ENCODE measurements around the gene TSPAN18.

TSPAN18 gene

GRCh38 chr11:44876194-44876723 lies 149.5 kb downstream of the TSPAN18 start:
- no peak for DNase-seq

DNA sequence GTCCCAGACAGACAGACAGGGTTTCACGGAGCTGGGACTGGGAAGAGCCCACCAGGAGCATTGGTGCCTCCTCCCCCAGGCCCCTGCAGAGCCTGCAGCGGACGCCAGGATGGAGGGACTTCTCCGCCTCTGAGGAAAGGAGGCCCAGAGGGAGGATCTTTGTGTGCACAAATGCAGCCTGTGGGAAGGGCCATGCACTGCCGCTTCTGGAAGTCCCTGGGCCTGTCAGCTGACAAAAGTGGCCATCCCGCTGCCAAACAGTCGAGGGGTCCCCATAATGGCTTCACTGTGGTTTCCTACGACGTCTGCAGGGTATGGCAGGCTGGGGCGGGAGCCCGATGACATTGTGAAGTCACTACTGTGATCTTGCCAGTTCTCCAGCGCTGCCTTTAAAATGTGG lies 150.1 kb downstream of the TSPAN18 start:
- DNase-seq: no peak

GRCh38 chr11:44877571-44878497 lies 151.1 kb downstream of the TSPAN18 start:
- no peak for DNase-seq

- no peak for DNase-seq
Observed at GRCh38 chr11:44878711-44879110, 151.9 kb downstream of the TSPAN18 start.

DNA sequence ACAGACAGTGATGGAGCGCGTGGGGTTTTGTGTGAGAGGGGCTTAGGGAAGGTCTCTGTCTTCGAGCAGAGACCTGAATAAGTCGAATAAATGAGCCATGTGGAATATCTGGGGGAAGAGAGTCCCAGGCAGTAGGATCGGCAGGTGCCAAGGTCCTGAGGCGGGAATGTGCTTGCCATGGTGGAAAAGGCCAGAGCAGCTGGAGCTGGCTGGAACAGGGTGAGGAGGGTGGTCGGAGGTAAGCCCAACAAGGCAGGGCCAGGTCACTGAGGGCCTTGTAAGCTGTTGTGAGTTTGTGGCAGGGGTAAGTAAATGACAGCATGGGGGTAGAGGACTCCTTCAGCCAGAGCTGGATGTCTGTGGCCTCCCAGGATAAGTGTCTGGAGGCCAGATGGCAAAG lies 152.7 kb downstream of the TSPAN18 start:
- no peak for DNase-seq

DNA sequence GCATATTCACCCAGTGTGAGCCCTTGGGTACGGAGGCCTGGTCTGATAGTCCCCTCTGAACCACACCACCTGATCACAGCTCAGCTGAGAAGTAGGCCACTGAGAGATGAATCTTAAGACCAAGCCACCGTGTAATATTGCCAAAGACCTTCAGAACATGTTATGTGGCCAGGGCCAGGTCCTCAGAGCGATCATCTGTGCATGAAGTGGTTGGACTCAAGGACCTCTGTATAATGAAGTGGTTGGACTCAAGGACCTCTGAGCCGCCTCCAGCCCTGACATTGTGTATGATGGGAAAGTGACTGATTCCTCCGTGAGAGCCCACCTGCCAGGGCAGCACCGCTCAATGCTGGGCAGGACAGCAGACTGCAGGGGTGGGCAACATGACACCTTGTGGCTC lies 153.7 kb downstream of the TSPAN18 start:
- DNase-seq: no peak

DNA sequence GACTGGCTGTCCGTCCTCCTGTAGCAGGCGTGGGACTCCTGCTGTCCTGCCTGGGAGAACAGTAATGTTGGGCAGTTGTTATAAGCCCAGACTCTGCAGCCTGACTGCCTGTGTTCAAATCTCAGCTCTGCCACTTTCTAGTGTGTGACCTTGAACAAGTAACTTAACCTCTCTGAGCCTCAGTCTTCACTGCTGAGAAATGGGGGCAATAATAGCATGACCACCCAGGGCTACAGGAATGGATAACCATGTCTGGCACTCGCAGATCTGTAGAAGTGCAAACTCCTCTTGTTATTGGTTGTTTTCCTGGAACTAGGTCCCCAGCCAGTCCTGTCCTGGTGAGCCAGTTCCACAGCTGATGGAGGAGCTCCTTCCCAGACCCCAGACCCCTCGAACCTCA lies 154.2 kb downstream of the TSPAN18 start:
- no peak for DNase-seq

- no peak for DNase-seq
Observed at GRCh38 chr11:44883277-44883676, 156.5 kb downstream of the TSPAN18 start.

GRCh38 chr11:44884056-44884455 lies 157.3 kb downstream of the TSPAN18 start:
- no peak for DNase-seq

DNA sequence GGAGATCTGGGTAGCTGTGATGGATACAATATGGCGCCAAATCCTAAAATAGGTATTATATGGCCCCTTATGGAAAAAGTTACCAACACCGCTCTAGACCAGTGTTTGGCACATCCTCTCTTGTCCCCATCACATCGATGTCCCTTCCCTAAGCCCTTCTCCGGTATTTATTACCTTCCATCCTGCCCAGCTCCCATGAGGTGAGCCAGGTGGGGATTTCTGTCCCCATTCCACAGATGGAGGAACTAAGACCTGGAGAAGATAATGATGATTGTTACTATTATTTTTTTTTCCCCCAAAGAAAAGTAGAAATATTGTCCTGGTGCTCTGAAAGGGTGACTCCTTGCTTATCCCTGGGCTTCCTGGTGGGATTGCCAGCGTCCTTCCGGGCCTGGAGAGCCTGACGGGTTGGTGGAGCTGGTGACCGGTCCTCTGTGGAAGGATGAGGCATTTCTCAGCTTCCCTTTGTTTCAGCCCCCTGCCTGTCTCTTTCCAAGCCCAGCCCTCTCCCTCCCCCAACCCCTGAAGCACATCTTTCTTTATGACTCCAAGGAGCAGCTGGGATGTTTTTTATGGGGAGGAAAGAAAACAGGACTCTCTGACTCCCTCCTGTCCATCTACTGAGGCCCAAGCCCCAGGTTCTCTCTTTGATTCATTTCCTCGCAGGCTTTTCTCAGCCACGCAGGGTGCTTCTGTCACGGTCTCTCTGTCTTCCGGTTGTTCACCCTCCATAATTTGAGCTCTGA lies 158.5 kb downstream of the TSPAN18 start:
- no peak for DNase-seq

GRCh38 chr11:44885919-44886789 lies 159.4 kb downstream of the TSPAN18 start:
- DNase-seq: no peak

- DNase-seq: no peak
Observed at GRCh38 chr11:44886790-44887140, 160.0 kb downstream of the TSPAN18 start.

DNA sequence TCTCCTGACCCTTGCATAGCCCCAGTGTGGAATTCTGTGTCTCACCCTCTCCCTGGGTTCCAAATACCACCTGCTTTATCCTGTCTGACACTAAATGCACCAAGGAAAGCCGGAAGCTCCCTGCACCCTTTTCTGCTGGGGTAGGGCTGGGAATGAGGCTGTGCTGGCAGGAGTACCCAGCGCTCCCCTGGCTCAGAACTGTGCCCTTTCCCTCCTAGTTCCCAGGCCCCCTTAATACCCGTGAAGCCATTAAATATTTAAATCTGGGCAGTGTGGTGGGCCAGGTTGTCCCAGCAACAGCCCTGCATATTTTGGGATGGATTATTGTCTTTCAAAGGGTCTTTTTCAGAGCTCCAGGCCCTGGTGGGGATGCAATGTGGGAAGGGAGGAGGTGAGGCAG lies 160.9 kb downstream of the TSPAN18 start:
- DNase-seq: no peak

- DNase-seq: no peak
Observed at GRCh38 chr11:44889266-44889665, 162.5 kb downstream of the TSPAN18 start.

- DNase-seq: no peak
Observed at GRCh38 chr11:44892843-44893242, 166.1 kb downstream of the TSPAN18 start.

GRCh38 chr11:44893308-44893822 lies 166.6 kb downstream of the TSPAN18 start:
- DNase-seq: no peak

GRCh38 chr11:44893846-44894617 lies 167.3 kb downstream of the TSPAN18 start:
- peak; percentile 87 for DNase-seq

GRCh38 chr11:44899959-44900358 lies 173.2 kb downstream of the TSPAN18 start:
- peak; percentile 68 for DNase-seq

DNA sequence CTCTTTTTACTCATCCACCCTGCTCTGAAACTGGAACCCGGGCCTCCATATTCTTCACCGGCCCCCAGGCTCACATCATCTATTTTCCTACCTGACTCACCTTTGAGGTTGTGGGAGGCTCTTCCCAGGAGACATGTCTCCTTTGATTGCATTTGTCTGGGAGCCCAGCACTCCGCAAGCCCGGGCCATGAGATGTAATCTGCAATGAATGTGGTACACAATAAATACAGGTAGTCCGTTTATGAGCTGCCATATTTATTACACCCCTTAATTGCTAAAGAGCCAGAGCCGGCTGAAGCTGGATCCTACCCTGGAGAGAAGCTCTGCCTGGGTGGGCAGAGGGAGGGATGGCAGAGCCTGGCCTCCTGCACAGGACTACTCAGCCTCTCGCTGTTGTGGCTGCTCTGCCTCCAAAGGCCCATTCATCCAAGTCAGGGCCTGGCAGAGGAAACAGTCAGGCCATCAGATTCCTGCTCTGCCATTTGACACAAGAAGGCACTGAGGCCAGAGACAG lies 174.4 kb downstream of the TSPAN18 start:
- no peak for DNase-seq

DNA sequence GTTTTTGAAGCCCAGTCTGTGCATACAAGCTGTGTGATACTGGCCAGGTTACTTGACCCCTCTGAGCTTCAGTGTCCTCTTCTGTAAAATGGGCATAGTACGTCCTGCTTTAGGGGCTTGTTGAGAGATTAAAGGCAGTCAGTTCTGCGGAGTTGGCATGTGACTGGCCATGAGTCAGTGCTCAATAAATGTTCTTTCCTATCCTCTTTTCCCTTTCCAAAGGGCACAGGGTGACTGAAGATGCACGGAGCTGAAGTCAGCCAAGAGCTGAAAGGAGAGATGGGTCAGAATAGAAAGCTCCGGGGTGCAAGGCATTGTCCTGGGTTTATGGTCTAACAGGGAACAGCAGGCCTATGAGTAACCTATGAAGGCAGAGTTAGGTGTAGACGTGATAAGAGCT lies 175.0 kb downstream of the TSPAN18 start:
- DNase-seq: no peak

GRCh38 chr11:44903035-44903434 lies 176.3 kb downstream of the TSPAN18 start:
- no peak for DNase-seq

DNA sequence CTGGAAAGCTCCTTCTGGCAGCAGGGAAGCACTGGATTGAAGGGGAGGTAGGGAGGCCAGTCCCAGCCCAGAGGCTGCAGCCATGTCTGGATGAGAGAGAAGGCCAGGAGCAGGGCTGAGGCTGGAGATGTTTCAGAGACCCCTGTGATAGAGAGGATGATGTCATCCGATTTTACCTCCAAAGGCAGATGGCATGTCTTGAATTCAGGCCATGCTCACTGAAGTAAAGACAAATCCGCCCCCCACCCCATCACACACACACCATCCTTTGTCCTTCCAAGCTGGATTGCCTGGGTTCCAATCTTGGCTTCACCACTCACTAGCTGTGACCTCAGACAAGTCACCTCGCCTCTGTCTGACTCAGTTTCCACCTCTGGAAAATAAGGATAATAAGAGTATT lies 176.8 kb downstream of the TSPAN18 start:
- DNase-seq: no peak
